ENCODE results near the gene MEG3. TPM values are rescaled to one million over a fixed set of nuclear protein-coding genes. Genes with fewer than 3 reads are reported as not detected.

The MEG3 gene
- total and polyA plus RNA-seq, 2 experiments from 2014 or later, result not detected

DNA sequence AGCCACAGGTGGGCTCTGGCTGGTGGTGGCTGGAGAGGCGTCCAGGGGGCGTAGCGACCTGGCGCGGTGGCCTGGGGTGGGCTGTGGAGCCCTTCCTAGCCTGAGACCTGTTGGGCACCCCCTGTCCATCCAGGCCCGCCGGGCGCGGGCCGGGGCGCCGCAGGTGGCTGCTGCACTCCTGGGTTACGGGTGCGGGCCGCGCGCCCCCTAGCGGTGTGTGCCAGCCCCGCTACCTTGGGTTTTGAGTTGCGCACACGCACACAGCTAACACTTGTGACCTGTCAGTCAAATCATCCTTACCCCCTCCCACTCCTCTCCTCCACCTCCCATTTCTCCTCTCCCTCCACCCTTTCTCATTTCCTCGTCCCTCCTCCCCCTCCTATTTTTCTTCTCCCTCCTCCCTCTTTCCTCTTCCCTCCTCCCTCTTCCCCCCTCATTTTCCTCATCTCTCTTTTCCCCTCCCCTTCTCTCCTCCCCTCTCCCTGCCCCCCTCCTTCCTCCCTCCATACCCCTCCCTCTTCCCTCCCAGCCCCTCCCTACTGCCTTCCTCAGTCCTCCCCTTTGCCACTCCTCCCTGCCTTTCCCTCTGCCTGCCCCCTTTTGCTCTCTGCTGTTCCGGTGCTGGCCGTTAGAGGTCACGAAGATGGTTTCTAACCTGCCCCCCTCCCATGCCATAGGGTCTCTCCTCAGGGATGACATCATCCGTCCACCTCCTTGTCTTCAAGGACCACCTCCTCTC lies 2.3 kb downstream of the MEG3 start (continued):
- TF ChIP-seq, protein P1, sequence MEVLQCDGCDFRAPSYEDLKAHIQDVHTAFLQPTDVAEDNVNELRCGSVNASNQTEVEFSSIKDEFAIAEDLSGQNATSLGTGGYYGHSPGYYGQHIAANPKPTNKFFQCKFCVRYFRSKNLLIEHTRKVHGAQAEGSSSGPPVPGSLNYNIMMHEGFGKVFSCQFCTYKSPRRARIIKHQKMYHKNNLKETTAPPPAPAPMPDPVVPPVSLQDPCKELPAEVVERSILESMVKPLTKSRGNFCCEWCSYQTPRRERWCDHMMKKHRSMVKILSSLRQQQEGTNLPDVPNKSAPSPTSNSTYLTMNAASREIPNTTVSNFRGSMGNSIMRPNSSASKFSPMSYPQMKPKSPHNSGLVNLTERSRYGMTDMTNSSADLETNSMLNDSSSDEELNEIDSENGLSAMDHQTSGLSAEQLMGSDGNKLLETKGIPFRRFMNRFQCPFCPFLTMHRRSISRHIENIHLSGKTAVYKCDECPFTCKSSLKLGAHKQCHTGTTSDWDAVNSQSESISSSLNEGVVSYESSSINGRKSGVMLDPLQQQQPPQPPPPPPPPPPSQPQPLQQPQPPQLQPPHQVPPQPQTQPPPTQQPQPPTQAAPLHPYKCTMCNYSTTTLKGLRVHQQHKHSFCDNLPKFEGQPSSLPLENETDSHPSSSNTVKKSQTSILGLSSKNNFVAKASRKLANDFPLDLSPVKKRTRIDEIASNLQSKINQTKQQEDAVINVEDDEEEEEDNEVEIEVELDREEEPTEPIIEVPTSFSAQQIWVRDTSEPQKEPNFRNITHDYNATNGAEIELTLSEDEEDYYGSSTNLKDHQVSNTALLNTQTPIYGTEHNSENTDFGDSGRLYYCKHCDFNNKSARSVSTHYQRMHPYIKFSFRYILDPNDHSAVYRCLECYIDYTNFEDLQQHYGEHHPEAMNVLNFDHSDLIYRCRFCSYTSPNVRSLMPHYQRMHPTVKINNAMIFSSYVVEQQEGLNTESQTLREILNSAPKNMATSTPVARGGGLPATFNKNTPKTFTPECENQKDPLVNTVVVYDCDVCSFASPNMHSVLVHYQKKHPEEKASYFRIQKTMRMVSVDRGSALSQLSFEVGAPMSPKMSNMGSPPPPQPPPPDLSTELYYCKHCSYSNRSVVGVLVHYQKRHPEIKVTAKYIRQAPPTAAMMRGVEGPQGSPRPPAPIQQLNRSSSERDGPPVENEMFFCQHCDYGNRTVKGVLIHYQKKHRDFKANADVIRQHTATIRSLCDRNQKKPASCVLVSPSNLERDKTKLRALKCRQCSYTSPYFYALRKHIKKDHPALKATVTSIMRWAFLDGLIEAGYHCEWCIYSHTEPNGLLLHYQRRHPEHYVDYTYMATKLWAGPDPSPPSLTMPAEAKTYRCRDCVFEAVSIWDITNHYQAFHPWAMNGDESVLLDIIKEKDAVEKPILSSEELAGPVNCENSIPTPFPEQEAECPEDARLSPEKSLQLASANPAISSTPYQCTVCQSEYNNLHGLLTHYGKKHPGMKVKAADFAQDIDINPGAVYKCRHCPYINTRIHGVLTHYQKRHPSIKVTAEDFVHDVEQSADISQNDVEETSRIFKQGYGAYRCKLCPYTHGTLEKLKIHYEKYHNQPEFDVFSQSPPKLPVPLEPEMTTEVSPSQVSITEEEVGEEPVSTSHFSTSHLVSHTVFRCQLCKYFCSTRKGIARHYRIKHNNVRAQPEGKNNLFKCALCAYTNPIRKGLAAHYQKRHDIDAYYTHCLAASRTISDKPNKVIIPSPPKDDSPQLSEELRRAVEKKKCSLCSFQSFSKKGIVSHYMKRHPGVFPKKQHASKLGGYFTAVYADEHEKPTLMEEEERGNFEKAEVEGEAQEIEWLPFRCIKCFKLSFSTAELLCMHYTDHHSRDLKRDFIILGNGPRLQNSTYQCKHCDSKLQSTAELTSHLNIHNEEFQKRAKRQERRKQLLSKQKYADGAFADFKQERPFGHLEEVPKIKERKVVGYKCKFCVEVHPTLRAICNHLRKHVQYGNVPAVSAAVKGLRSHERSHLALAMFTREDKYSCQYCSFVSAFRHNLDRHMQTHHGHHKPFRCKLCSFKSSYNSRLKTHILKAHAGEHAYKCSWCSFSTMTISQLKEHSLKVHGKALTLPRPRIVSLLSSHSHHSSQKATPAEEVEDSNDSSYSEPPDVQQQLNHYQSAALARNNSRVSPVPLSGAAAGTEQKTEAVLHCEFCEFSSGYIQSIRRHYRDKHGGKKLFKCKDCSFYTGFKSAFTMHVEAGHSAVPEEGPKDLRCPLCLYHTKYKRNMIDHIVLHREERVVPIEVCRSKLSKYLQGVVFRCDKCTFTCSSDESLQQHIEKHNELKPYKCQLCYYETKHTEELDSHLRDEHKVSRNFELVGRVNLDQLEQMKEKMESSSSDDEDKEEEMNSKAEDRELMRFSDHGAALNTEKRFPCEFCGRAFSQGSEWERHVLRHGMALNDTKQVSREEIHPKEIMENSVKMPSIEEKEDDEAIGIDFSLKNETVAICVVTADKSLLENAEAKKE (CRISPR knock-in tag; IDR thresholded peaks at IDR 0.05), result no peak
- TF ChIP-seq ZNF331 (CRISPR knock-in tag; IDR thresholded peaks at IDR 0.05; ENCODE audit: low read depth), result no peak

DNA sequence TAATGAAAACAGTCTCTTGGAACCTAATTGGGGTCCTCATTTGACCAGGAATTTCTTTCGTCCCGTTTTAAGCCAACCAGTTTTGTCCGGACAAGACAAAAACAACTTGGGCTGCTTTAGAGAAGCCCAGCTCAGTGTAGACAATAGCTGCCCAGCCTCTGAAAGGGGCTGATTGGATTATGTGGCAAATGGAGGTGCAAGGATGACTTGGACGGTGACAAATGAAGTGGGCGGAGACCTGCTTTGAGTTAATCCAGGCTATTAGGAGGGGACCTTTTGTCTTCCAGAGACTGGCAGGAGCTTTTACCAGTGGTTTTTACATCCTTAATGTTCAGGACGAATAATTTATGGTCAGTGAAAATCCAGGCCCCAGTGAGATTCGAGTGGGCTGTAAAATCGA lies 4.8 kb downstream of the MEG3 start:
- Mint-ChIP-seq H3K27me3 (ENCODE audit: insufficient read depth, low read depth, poor library complexity) (peaks cover 18% of the 10 kb centered on the region), H3K4me1 (peaks cover 34% of the 10 kb centered on the region), H3K9me3 (peaks cover 28% of the 10 kb centered on the region), H3K4me3 (no peak overlapping the region), H3K36me3 (ENCODE audit: low read depth) (peaks cover 21% of the 10 kb centered on the region), H3K27ac (no peak overlapping the region)
- Histone ChIP-seq H3K4me2 (no peak overlapping the region), H3K27ac (ENCODE audit: low read depth) (no peak overlapping the region), H3F3A (replicated peaks; ENCODE audit: low read depth) (no peaks in the 10 kb centered on the region), H3K27me3 (ENCODE audit: insufficient read depth) (no peaks in the 10 kb centered on the region), H3K79me2 (replicated peaks; ENCODE audit: insufficient read depth) (no peaks in the 10 kb centered on the region), H3K4me3 (no peak overlapping the region), H2AFZ (no peak overlapping the region), H3K4me1 (ENCODE audit: insufficient read depth) (peaks cover 9% of the 10 kb centered on the region), H3K36me3 (ENCODE audit: insufficient read depth) (no peaks in the 10 kb centered on the region), H4K20me1 (replicated peaks; ENCODE audit: insufficient read depth) (no peaks in the 10 kb centered on the region), H3K9me2 (ENCODE audit: insufficient read depth) (no peaks in the 10 kb centered on the region; the same call in 1 of the 2 replicates)
- no peak for DNase-seq (ENCODE audit: low spot score)
- peak; percentile 19; the same call in 2 of the 3 replicates for ATAC-seq
- TF ChIP-seq POLR2AphosphoS5 (IDR thresholded peaks at IDR 0.05; ENCODE audit: low read depth), result no peak
- TF ChIP-seq JUNB (IDR thresholded peaks at IDR 0.05; ENCODE audit: unreplicated experiment), result no peak
- no peak for TF ChIP-seq ZNF114 (CRISPR knock-in tag; IDR thresholded peaks at IDR 0.05)
- TF ChIP-seq, protein P2, sequence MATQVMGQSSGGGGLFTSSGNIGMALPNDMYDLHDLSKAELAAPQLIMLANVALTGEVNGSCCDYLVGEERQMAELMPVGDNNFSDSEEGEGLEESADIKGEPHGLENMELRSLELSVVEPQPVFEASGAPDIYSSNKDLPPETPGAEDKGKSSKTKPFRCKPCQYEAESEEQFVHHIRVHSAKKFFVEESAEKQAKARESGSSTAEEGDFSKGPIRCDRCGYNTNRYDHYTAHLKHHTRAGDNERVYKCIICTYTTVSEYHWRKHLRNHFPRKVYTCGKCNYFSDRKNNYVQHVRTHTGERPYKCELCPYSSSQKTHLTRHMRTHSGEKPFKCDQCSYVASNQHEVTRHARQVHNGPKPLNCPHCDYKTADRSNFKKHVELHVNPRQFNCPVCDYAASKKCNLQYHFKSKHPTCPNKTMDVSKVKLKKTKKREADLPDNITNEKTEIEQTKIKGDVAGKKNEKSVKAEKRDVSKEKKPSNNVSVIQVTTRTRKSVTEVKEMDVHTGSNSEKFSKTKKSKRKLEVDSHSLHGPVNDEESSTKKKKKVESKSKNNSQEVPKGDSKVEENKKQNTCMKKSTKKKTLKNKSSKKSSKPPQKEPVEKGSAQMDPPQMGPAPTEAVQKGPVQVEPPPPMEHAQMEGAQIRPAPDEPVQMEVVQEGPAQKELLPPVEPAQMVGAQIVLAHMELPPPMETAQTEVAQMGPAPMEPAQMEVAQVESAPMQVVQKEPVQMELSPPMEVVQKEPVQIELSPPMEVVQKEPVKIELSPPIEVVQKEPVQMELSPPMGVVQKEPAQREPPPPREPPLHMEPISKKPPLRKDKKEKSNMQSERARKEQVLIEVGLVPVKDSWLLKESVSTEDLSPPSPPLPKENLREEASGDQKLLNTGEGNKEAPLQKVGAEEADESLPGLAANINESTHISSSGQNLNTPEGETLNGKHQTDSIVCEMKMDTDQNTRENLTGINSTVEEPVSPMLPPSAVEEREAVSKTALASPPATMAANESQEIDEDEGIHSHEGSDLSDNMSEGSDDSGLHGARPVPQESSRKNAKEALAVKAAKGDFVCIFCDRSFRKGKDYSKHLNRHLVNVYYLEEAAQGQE (IDR thresholded peaks at IDR 0.05; ENCODE audit: unreplicated experiment), result no peak

Measured in GM23338 (cell line).